ENCODE measurements around the gene HDAC4. TPM values are rescaled to one million over a fixed set of nuclear protein-coding genes. Genes with fewer than 3 reads are reported as not detected.

HDAC4 gene
- total and polyA plus RNA-seq, 2 experiments from 2014 or later = 8.1 to 41.8 TPM

DNA sequence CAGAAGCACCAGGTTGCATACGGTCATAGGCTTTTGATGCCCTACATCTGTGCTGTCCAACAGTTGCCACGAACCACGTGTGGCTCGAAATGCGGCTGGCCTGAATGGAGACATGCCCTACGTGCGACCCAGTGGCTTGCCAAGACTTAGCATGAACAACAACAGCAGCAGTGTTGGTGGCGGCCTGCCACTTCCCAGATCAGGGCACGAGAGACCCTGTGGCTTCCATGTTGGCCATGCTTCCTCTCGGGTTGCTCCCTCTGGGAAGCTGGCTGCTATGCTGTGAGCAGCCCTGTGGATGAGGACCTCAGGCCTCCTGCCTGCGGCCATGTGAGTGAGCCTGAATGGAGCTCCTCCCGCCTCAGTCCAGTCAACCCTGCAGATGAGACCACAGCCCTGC, 212.3 kb downstream of the HDAC4 start:
- Histone ChIP-seq H3K4me3 (no peak overlapping the region), H3K9me2 (ENCODE audit: insufficient read depth) (no peaks in the 10 kb centered on the region), H3F3A (replicated peaks; ENCODE audit: low read depth) (no peaks in the 10 kb centered on the region), H3K79me2 (replicated peaks; ENCODE audit: insufficient read depth) (peaks cover 19% of the 10 kb centered on the region), H3K4me1 (ENCODE audit: insufficient read depth) (no peaks in the 10 kb centered on the region; the same call in 1 of the 2 replicates), H3K36me3 (ENCODE audit: insufficient read depth) (peaks cover 6% of the 10 kb centered on the region; the same call in 1 of the 2 replicates), H3K27ac (ENCODE audit: low read depth) (no peak overlapping the region), H3K4me2 (no peak overlapping the region), H4K20me1 (replicated peaks; ENCODE audit: insufficient read depth) (no peaks in the 10 kb centered on the region; the same call in 1 of the 2 replicates), H3K27me3 (ENCODE audit: insufficient read depth) (no peaks in the 10 kb centered on the region), H2AFZ (no peak overlapping the region)
- Mint-ChIP-seq H3K27ac (no peak overlapping the region), H3K36me3 (ENCODE audit: low read depth) (peaks cover 39% of the 10 kb centered on the region), H3K27me3 (ENCODE audit: insufficient read depth, low read depth, poor library complexity) (peaks cover 6% of the 10 kb centered on the region), H3K4me3 (no peak overlapping the region), H3K4me1 (peaks cover 9% of the 10 kb centered on the region), H3K9me3 (peaks cover 6% of the 10 kb centered on the region; the same call in 1 of the 3 replicates)
- ATAC-seq (no peak), DNase-seq (ENCODE audit: low spot score) (no peak)
- no peak for TF ChIP-seq NANOG (IDR thresholded peaks at IDR 0.05; ENCODE audit: borderline replicate concordance)
- TF ChIP-seq STAT1 (IDR thresholded peaks at IDR 0.05; ENCODE audit: unreplicated experiment) = no peak
- TF ChIP-seq, protein P1, sequence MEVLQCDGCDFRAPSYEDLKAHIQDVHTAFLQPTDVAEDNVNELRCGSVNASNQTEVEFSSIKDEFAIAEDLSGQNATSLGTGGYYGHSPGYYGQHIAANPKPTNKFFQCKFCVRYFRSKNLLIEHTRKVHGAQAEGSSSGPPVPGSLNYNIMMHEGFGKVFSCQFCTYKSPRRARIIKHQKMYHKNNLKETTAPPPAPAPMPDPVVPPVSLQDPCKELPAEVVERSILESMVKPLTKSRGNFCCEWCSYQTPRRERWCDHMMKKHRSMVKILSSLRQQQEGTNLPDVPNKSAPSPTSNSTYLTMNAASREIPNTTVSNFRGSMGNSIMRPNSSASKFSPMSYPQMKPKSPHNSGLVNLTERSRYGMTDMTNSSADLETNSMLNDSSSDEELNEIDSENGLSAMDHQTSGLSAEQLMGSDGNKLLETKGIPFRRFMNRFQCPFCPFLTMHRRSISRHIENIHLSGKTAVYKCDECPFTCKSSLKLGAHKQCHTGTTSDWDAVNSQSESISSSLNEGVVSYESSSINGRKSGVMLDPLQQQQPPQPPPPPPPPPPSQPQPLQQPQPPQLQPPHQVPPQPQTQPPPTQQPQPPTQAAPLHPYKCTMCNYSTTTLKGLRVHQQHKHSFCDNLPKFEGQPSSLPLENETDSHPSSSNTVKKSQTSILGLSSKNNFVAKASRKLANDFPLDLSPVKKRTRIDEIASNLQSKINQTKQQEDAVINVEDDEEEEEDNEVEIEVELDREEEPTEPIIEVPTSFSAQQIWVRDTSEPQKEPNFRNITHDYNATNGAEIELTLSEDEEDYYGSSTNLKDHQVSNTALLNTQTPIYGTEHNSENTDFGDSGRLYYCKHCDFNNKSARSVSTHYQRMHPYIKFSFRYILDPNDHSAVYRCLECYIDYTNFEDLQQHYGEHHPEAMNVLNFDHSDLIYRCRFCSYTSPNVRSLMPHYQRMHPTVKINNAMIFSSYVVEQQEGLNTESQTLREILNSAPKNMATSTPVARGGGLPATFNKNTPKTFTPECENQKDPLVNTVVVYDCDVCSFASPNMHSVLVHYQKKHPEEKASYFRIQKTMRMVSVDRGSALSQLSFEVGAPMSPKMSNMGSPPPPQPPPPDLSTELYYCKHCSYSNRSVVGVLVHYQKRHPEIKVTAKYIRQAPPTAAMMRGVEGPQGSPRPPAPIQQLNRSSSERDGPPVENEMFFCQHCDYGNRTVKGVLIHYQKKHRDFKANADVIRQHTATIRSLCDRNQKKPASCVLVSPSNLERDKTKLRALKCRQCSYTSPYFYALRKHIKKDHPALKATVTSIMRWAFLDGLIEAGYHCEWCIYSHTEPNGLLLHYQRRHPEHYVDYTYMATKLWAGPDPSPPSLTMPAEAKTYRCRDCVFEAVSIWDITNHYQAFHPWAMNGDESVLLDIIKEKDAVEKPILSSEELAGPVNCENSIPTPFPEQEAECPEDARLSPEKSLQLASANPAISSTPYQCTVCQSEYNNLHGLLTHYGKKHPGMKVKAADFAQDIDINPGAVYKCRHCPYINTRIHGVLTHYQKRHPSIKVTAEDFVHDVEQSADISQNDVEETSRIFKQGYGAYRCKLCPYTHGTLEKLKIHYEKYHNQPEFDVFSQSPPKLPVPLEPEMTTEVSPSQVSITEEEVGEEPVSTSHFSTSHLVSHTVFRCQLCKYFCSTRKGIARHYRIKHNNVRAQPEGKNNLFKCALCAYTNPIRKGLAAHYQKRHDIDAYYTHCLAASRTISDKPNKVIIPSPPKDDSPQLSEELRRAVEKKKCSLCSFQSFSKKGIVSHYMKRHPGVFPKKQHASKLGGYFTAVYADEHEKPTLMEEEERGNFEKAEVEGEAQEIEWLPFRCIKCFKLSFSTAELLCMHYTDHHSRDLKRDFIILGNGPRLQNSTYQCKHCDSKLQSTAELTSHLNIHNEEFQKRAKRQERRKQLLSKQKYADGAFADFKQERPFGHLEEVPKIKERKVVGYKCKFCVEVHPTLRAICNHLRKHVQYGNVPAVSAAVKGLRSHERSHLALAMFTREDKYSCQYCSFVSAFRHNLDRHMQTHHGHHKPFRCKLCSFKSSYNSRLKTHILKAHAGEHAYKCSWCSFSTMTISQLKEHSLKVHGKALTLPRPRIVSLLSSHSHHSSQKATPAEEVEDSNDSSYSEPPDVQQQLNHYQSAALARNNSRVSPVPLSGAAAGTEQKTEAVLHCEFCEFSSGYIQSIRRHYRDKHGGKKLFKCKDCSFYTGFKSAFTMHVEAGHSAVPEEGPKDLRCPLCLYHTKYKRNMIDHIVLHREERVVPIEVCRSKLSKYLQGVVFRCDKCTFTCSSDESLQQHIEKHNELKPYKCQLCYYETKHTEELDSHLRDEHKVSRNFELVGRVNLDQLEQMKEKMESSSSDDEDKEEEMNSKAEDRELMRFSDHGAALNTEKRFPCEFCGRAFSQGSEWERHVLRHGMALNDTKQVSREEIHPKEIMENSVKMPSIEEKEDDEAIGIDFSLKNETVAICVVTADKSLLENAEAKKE (CRISPR knock-in tag; IDR thresholded peaks at IDR 0.05) = no peak
- TF ChIP-seq POLR2AphosphoS5 (IDR thresholded peaks at IDR 0.05; ENCODE audit: low read depth) = no peak
- TF ChIP-seq REST (IDR thresholded peaks at IDR 0.05; ENCODE audit: unreplicated experiment) = no peak
- TF ChIP-seq JUNB (IDR thresholded peaks at IDR 0.05; ENCODE audit: unreplicated experiment) = no peak
- TF ChIP-seq EZH2 (IDR thresholded peaks at IDR 0.05; ENCODE audit: low read depth, unreplicated experiment) = no peak
- no peak for TF ChIP-seq CTCF (conservative IDR thresholded peaks at IDR 0.05; ENCODE audit: low read depth in 2 of 2)
- no peak for TF ChIP-seq ZNF114 (CRISPR knock-in tag; IDR thresholded peaks at IDR 0.05)
- no peak for TF ChIP-seq EZH2phosphoT487 (IDR thresholded peaks at IDR 0.05; ENCODE audit: unreplicated experiment)
- TF ChIP-seq CREB1 (CRISPR knock-in tag; IDR thresholded peaks at IDR 0.05; ENCODE audit: low read depth) = no peak
- TF ChIP-seq ETS1 (IDR thresholded peaks at IDR 0.05) = no peak
- TF ChIP-seq ZNF331 (CRISPR knock-in tag; IDR thresholded peaks at IDR 0.05; ENCODE audit: low read depth) = no peak

Data from GM23338 (cell line).